ENCODE measurements around the gene MRPL37.

Gene MRPL37

GRCh38 chr1:54256522-54257345 lies 56.8 kb downstream of the MRPL37 start:
- Histone ChIP-seq H3K4me3 (ENCODE audit: low read length) (no peak overlapping the region), H3K36me3 (ENCODE audit: insufficient read depth, low read length) (peaks cover 29% of the 10 kb centered on the region), H3K27me3 (ENCODE audit: insufficient read depth, low read length) (no peaks in the 10 kb centered on the region), H2AFZ (ENCODE audit: low read depth, low read length) (no peak overlapping the region), H3K9me3 (ENCODE audit: low read length) (no peaks in the 10 kb centered on the region), H3K4me1 (ENCODE audit: insufficient read depth, low read length) (peaks cover 6% of the 10 kb centered on the region)

GRCh38 chr1:54257346-54257620 lies 57.3 kb downstream of the MRPL37 start:
- peaks cover 6% of the 10 kb centered on the region for H3K4me1 ChIP-seq (ENCODE audit: insufficient read depth, low read length)
- H2AFZ ChIP-seq (ENCODE audit: low read depth, low read length), result no peak overlapping the region
- no peak overlapping the region for H3K4me3 ChIP-seq (ENCODE audit: low read length)
- no peaks in the 10 kb centered on the region for H3K9me3 ChIP-seq (ENCODE audit: low read length)
- H3K27me3 ChIP-seq (ENCODE audit: insufficient read depth, low read length), result no peaks in the 10 kb centered on the region
- H3K36me3 ChIP-seq (ENCODE audit: insufficient read depth, low read length), result peaks cover 26% of the 10 kb centered on the region

GRCh38 chr1:54257876-54258275 lies 57.9 kb downstream of the MRPL37 start:
- Histone ChIP-seq H3K27me3 (ENCODE audit: insufficient read depth, low read length) (no peaks in the 10 kb centered on the region), H2AFZ (ENCODE audit: low read depth, low read length) (no peak overlapping the region), H3K4me3 (ENCODE audit: low read length) (no peak overlapping the region), H3K9me3 (ENCODE audit: low read length) (no peaks in the 10 kb centered on the region), H3K4me1 (ENCODE audit: insufficient read depth, low read length) (peaks cover 6% of the 10 kb centered on the region), H3K36me3 (ENCODE audit: insufficient read depth, low read length) (peaks cover 25% of the 10 kb centered on the region)

- H3K36me3 ChIP-seq (ENCODE audit: insufficient read depth, low read length), result peaks cover 16% of the 10 kb centered on the region
- no peak overlapping the region for H2AFZ ChIP-seq (ENCODE audit: low read depth, low read length)
- no peaks in the 10 kb centered on the region for H3K27me3 ChIP-seq (ENCODE audit: insufficient read depth, low read length)
- H3K4me1 ChIP-seq (ENCODE audit: insufficient read depth, low read length), result peaks cover 6% of the 10 kb centered on the region
- H3K9me3 ChIP-seq (ENCODE audit: low read length), result no peaks in the 10 kb centered on the region
- H3K4me3 ChIP-seq (ENCODE audit: low read length), result no peak overlapping the region
Measured at GRCh38 chr1:54259546-54260140, 59.7 kb downstream of the MRPL37 start.

GRCh38 chr1:54260810-54261209 lies 60.8 kb downstream of the MRPL37 start:
- Histone ChIP-seq H3K27me3 (ENCODE audit: insufficient read depth, low read length) (no peaks in the 10 kb centered on the region), H3K36me3 (ENCODE audit: insufficient read depth, low read length) (peaks cover 13% of the 10 kb centered on the region), H2AFZ (ENCODE audit: low read depth, low read length) (no peak overlapping the region), H3K9me3 (ENCODE audit: low read length) (no peaks in the 10 kb centered on the region), H3K4me1 (ENCODE audit: insufficient read depth, low read length) (peaks cover 6% of the 10 kb centered on the region), H3K4me3 (ENCODE audit: low read length) (no peak overlapping the region)

- Histone ChIP-seq H2AFZ (ENCODE audit: low read depth, low read length) (no peak overlapping the region), H3K4me3 (ENCODE audit: low read length) (no peak overlapping the region), H3K36me3 (ENCODE audit: insufficient read depth, low read length) (peaks cover 9% of the 10 kb centered on the region), H3K27me3 (ENCODE audit: insufficient read depth, low read length) (no peaks in the 10 kb centered on the region), H3K9me3 (ENCODE audit: low read length) (no peaks in the 10 kb centered on the region), H3K4me1 (ENCODE audit: insufficient read depth, low read length) (peaks cover 4% of the 10 kb centered on the region)
Measured at GRCh38 chr1:54262244-54262643, 62.3 kb downstream of the MRPL37 start.

- H3K36me3 ChIP-seq (ENCODE audit: insufficient read depth, low read length), result peaks cover 6% of the 10 kb centered on the region
- H3K4me3 ChIP-seq (ENCODE audit: low read length), result no peak overlapping the region
- H3K4me1 ChIP-seq (ENCODE audit: insufficient read depth, low read length), result peaks cover 5% of the 10 kb centered on the region
- no peak overlapping the region for H2AFZ ChIP-seq (ENCODE audit: low read depth, low read length)
- H3K9me3 ChIP-seq (ENCODE audit: low read length), result no peaks in the 10 kb centered on the region
- no peaks in the 10 kb centered on the region for H3K27me3 ChIP-seq (ENCODE audit: insufficient read depth, low read length)
Measured at GRCh38 chr1:54263601-54264226, 63.7 kb downstream of the MRPL37 start.

- Histone ChIP-seq H3K4me1 (ENCODE audit: insufficient read depth, low read length) (peaks cover 5% of the 10 kb centered on the region), H3K36me3 (ENCODE audit: insufficient read depth, low read length) (peaks cover 11% of the 10 kb centered on the region), H3K27me3 (ENCODE audit: insufficient read depth, low read length) (no peaks in the 10 kb centered on the region), H3K4me3 (ENCODE audit: low read length) (no peak overlapping the region), H3K9me3 (ENCODE audit: low read length) (no peaks in the 10 kb centered on the region), H2AFZ (ENCODE audit: low read depth, low read length) (no peak overlapping the region)
Measured at GRCh38 chr1:54265126-54265525, 65.2 kb downstream of the MRPL37 start.

- Histone ChIP-seq H3K27me3 (ENCODE audit: insufficient read depth, low read length) (no peaks in the 10 kb centered on the region), H3K4me1 (ENCODE audit: insufficient read depth, low read length) (peaks cover 5% of the 10 kb centered on the region), H3K36me3 (ENCODE audit: insufficient read depth, low read length) (peaks cover 12% of the 10 kb centered on the region), H3K4me3 (ENCODE audit: low read length) (no peak overlapping the region), H2AFZ (ENCODE audit: low read depth, low read length) (no peak overlapping the region), H3K9me3 (ENCODE audit: low read length) (no peaks in the 10 kb centered on the region)
Measured at GRCh38 chr1:54265659-54266058, 65.7 kb downstream of the MRPL37 start.

GRCh38 chr1:54266195-54266594 lies 66.2 kb downstream of the MRPL37 start:
- H3K27me3 ChIP-seq (ENCODE audit: insufficient read depth, low read length), result no peaks in the 10 kb centered on the region
- peaks cover 12% of the 10 kb centered on the region for H3K36me3 ChIP-seq (ENCODE audit: insufficient read depth, low read length)
- H3K4me1 ChIP-seq (ENCODE audit: insufficient read depth, low read length), result peaks cover 5% of the 10 kb centered on the region
- no peak overlapping the region for H3K4me3 ChIP-seq (ENCODE audit: low read length)
- no peak overlapping the region for H2AFZ ChIP-seq (ENCODE audit: low read depth, low read length)
- H3K9me3 ChIP-seq (ENCODE audit: low read length), result no peaks in the 10 kb centered on the region

GRCh38 chr1:54266908-54267307 lies 66.9 kb downstream of the MRPL37 start:
- Histone ChIP-seq H3K27me3 (ENCODE audit: insufficient read depth, low read length) (no peaks in the 10 kb centered on the region), H2AFZ (ENCODE audit: low read depth, low read length) (no peak overlapping the region), H3K36me3 (ENCODE audit: insufficient read depth, low read length) (peaks cover 6% of the 10 kb centered on the region), H3K4me1 (ENCODE audit: insufficient read depth, low read length) (peaks cover 6% of the 10 kb centered on the region), H3K9me3 (ENCODE audit: low read length) (no peaks in the 10 kb centered on the region), H3K4me3 (ENCODE audit: low read length) (no peak overlapping the region)

All from neuron (in vitro differentiated cells).